ENCODE measurements around the gene TMPRSS15. TPM values are rescaled to one million over a fixed set of nuclear protein-coding genes. Genes with fewer than 3 reads are reported as not detected.
"Not testable (repeated sequence)": the region's sequence is repeated elsewhere in the genome, so short reads cannot be mapped to it uniquely, and the experiment has no call there.

The TMPRSS15 gene
- not detected in 2 replicates for total RNA-seq (2014; rRNA removed; shearing (Covaris generic); ENCODE audit: low replicate concordance)

- no peak for DNase-seq (ENCODE audit: low read depth)
- in situ Hi-C loops (cut with HindIII; ENCODE audit: low pct_unique_long_range_greater_than_20kb, low sequenced_read_pairs): no loop called here
Measured at GRCh38 chr21:18403735-18404450, at the start of gene TMPRSS15. Gene TMPRSS15 (minus strand): TSS chr21:18403785. CDS start chr21:18403622, 163 bp downstream.

GRCh38 chr21:18451670-18452069 is 48.1 kb upstream of the TMPRSS15 start:
- in situ Hi-C loops (cut with HindIII; ENCODE audit: low pct_unique_long_range_greater_than_20kb, low sequenced_read_pairs): no loop called here
- DNase-seq (ENCODE audit: low read depth): no peak

- no peak for DNase-seq (ENCODE audit: low read depth)
- in situ Hi-C loops (cut with HindIII; ENCODE audit: low pct_unique_long_range_greater_than_20kb, low sequenced_read_pairs): no loop called here
Measured at GRCh38 chr21:18449605-18450550, 46.3 kb upstream of the TMPRSS15 start.

GRCh38 chr21:18443701-18444100 is 40.1 kb upstream of the TMPRSS15 start:
- in situ Hi-C loops (cut with HindIII; ENCODE audit: low pct_unique_long_range_greater_than_20kb, low sequenced_read_pairs): no loop called here

GRCh38 chr21:18443085-18443484 is 39.5 kb upstream of the TMPRSS15 start:
- in situ Hi-C loops (cut with HindIII; ENCODE audit: low pct_unique_long_range_greater_than_20kb, low sequenced_read_pairs): no loop called here

More at GRCh38 chr21:18443701-18444100, 40.1 kb upstream of the TMPRSS15 start:
- DNase-seq (ENCODE audit: low read depth): no peak

GRCh38 chr21:18430341-18430740 is 26.8 kb upstream of the TMPRSS15 start:
- in situ Hi-C loops (cut with HindIII; ENCODE audit: low pct_unique_long_range_greater_than_20kb, low sequenced_read_pairs): no loop called here
- DNase-seq (ENCODE audit: low read depth): no peak

More at GRCh38 chr21:18443085-18443484, 39.5 kb upstream of the TMPRSS15 start:
- DNase-seq (ENCODE audit: low read depth): no peak

GRCh38 chr21:18424276-18424675 is 20.7 kb upstream of the TMPRSS15 start:
- in situ Hi-C loops (cut with HindIII; ENCODE audit: low pct_unique_long_range_greater_than_20kb, low sequenced_read_pairs): no loop called here
- no peak for DNase-seq (ENCODE audit: low read depth)

GRCh38 chr21:18417141-18417790 is 13.7 kb upstream of the TMPRSS15 start:
- in situ Hi-C loops (cut with HindIII; ENCODE audit: low pct_unique_long_range_greater_than_20kb, low sequenced_read_pairs): no loop called here

GRCh38 chr21:18411565-18411964 is 8.0 kb upstream of the TMPRSS15 start:
- no peak for DNase-seq (ENCODE audit: low read depth)

More at GRCh38 chr21:18417141-18417790, 13.7 kb upstream of the TMPRSS15 start:
- no peak for DNase-seq (ENCODE audit: low read depth)

GRCh38 chr21:18409579-18409978 is 6.0 kb upstream of the TMPRSS15 start:
- no peak for DNase-seq (ENCODE audit: low read depth)
- in situ Hi-C loops (cut with HindIII; ENCODE audit: low pct_unique_long_range_greater_than_20kb, low sequenced_read_pairs): no loop called here

More at GRCh38 chr21:18411565-18411964, 8.0 kb upstream of the TMPRSS15 start:
- in situ Hi-C loops (cut with HindIII; ENCODE audit: low pct_unique_long_range_greater_than_20kb, low sequenced_read_pairs): no loop called here

- in situ Hi-C loops (cut with HindIII; ENCODE audit: low pct_unique_long_range_greater_than_20kb, low sequenced_read_pairs): no loop called here
- DNase-seq (ENCODE audit: low read depth): no peak
Measured at GRCh38 chr21:18398843-18399242, 4.7 kb downstream of the TMPRSS15 start.

- DNase-seq (ENCODE audit: low read depth): no peak
- in situ Hi-C loops (cut with HindIII; ENCODE audit: low pct_unique_long_range_greater_than_20kb, low sequenced_read_pairs): no loop called here
Measured at GRCh38 chr21:18387994-18388393, 15.6 kb downstream of the TMPRSS15 start.

GRCh38 chr21:18384771-18385170 is 18.8 kb downstream of the TMPRSS15 start:
- in situ Hi-C loops (cut with HindIII; ENCODE audit: low pct_unique_long_range_greater_than_20kb, low sequenced_read_pairs): no loop called here

GRCh38 chr21:18382934-18383619 is 20.5 kb downstream of the TMPRSS15 start:
- DNase-seq (ENCODE audit: low read depth); in situ Hi-C loops (cut with HindIII; ENCODE audit: low pct_unique_long_range_greater_than_20kb, low sequenced_read_pairs): not testable (repeated sequence)

More at GRCh38 chr21:18384771-18385170, 18.8 kb downstream of the TMPRSS15 start:
- DNase-seq (ENCODE audit: low read depth): peak; percentile 5

- DNase-seq (ENCODE audit: low read depth): no peak
- in situ Hi-C loops (cut with HindIII; ENCODE audit: low pct_unique_long_range_greater_than_20kb, low sequenced_read_pairs): no loop called here
Measured at GRCh38 chr21:18382141-18382540, 21.4 kb downstream of the TMPRSS15 start.

GRCh38 chr21:18373606-18374005 is 30.0 kb downstream of the TMPRSS15 start:
- in situ Hi-C loops (cut with HindIII; ENCODE audit: low pct_unique_long_range_greater_than_20kb, low sequenced_read_pairs): no loop called here
- DNase-seq (ENCODE audit: low read depth): no peak

- no peak for DNase-seq (ENCODE audit: low read depth)
- in situ Hi-C loops (cut with HindIII; ENCODE audit: low pct_unique_long_range_greater_than_20kb, low sequenced_read_pairs): no loop called here
Measured at GRCh38 chr21:18370301-18370700, 33.3 kb downstream of the TMPRSS15 start.

- in situ Hi-C loops (cut with HindIII; ENCODE audit: low pct_unique_long_range_greater_than_20kb, low sequenced_read_pairs): no loop called here
- peak; percentile 6 for DNase-seq (ENCODE audit: low read depth)
Measured at GRCh38 chr21:18369115-18369514, 34.5 kb downstream of the TMPRSS15 start.
